Ishikawa (cell line): ENCODE results near the gene F9.
A peak's percentile ranks its signal among the peaks of the same experiment; 100 is the strongest.

ENCODE experiments used
- CEBPB ChIP-seq: IDR thresholded peaks from 2 replicates; pipeline ENCODE4 v1.6.1; 2012
- EGR1 ChIP-seq: IDR thresholded peaks from 2 replicates; pipeline ENCODE4 v1.6.1; 2012
- RAD21 ChIP-seq: IDR thresholded peaks from 2 replicates; pipeline ENCODE4 v1.6.1; 2012; ENCODE audit warnings: low read depth
- TAF1 ChIP-seq: IDR thresholded peaks from 2 replicates; pipeline ENCODE4 v1.6.1; 2012; ENCODE audit warnings: low read depth, mild to moderate bottlenecking
- TCF12 ChIP-seq: IDR thresholded peaks from 2 replicates; pipeline ENCODE4 v1.6.1; 2012; ENCODE audit warnings: low read depth
- TEAD4 ChIP-seq: IDR thresholded peaks from 2 replicates; pipeline ENCODE4 v1.6.1; 2012
- YY1 ChIP-seq: IDR thresholded peaks from 2 replicates; pipeline ENCODE4 v1.6.1; 2012; ENCODE audit warnings: low read depth
- TF ChIP-seq, protein P1 (sequence below): IDR thresholded peaks from 2 replicates; pipeline ENCODE4 v1.6.1; 2012

GRCh38 chrX:139559383-139560042, 29.0 kb downstream of the F9 start:
- TF ChIP-seq TAF1: no peak
- TF ChIP-seq TEAD4: no peak
- peak; percentile 57 for TF ChIP-seq RAD21
- TF ChIP-seq, protein P1, sequence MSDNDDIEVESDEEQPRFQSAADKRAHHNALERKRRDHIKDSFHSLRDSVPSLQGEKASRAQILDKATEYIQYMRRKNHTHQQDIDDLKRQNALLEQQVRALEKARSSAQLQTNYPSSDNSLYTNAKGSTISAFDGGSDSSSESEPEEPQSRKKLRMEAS: no peak
- no peak for TF ChIP-seq YY1
- no peak for TF ChIP-seq CEBPB
- TF ChIP-seq EGR1: no peak
- no peak for TF ChIP-seq TCF12
